Smooth muscle cell (in vitro differentiated cells): ENCODE results near the gene PLS1. TPM values are rescaled to one million over a fixed set of nuclear protein-coding genes. Genes with fewer than 3 reads are reported as not detected.

ENCODE experiments used
- DNase-seq: peaks from one replicate; lab custom pipeline; 2025; ENCODE audit not compliant: unreplicated experiment; lab: John Stamatoyannopoulos, UW
- H2AFZ ChIP-seq: fragments of 200-600 bp; sonication (generic); 2 replicates; pipeline ENCODE4 v1.6.0; 2016; ENCODE audit warnings: antibody characterized with exemption, low read depth, mild to moderate bottlenecking
- H3F3A ChIP-seq: fragments of 200-600 bp; sonication (generic); 2 replicates; pipeline ENCODE4 v1.6.0; 2017; ENCODE audit warnings: antibody characterized with exemption, low read depth
- H3K27ac ChIP-seq: fragments of 200-600 bp; sonication (generic); 2 replicates; pipeline ENCODE4 v1.5.1; 2016; ENCODE audit warnings: low read depth, mild to moderate bottlenecking
- H3K27me3 ChIP-seq: fragments of 200-600 bp; sonication (generic); 2 replicates; pipeline ENCODE4 v1.6.1; 2016; ENCODE audit warnings: low read depth, mild to moderate bottlenecking
- H3K36me3 ChIP-seq: fragments of 200-600 bp; sonication (generic); 2 replicates; pipeline ENCODE4 v1.5.1; 2016; ENCODE audit warnings: low read depth
- H3K4me1 ChIP-seq: fragments of 200-600 bp; sonication (generic); 2 replicates; pipeline ENCODE4 v1.5.1; 2016; ENCODE audit warnings: low read depth
- H3K4me2 ChIP-seq: fragments of 200-600 bp; sonication (generic); 2 replicates; pipeline ENCODE4 v1.6.0; 2016; ENCODE audit warnings: mild to moderate bottlenecking
- H3K4me3 ChIP-seq: fragments of 200-600 bp; sonication (generic); 2 replicates; pipeline ENCODE4 v1.5.1; 2016; ENCODE audit warnings: mild to moderate bottlenecking
- H3K79me2 ChIP-seq: fragments of 200-600 bp; sonication (generic); 2 replicates; pipeline ENCODE4 v1.6.0; 2016; ENCODE audit warnings: low read depth, mild to moderate bottlenecking
- H3K9ac ChIP-seq: fragments of 200-600 bp; sonication (generic); 2 replicates; pipeline ENCODE4 v1.6.0; 2016; ENCODE audit warnings: low read depth
- H3K9me3 ChIP-seq: fragments of 200-600 bp; sonication (generic); replicated peaks from 2 replicates; pipeline ENCODE4 v1.5.1; 2016; ENCODE audit warnings: low read depth
- H4K20me1 ChIP-seq: fragments of 200-600 bp; sonication (generic); 2 replicates; pipeline ENCODE4 v1.6.0; 2016; ENCODE audit warnings: low read depth
- CTCF ChIP-seq: fragments of 200-600 bp; sonication (generic); IDR thresholded peaks from 2 replicates; pipeline ENCODE4 v1.5.1; 2017; ENCODE audit warnings: borderline replicate concordance, mild to moderate bottlenecking, antibody characterized with exemption; ENCODE audit not compliant: insufficient read depth, poor library complexity, severe bottlenecking
- whole genome bisulfite sequencing: methylation state at CpG from one replicate; pipeline ENCODE4 v1.1.7; 2016; ENCODE audit warnings: low lambda C conversion rate; 5-methylcytosine and 5-hydroxymethylcytosine counted together
- polyA plus RNA-seq: library from polyadenylated mRNA; unstranded; fragments of >200 nt; fragmentation: Nextera tagmentation; extraction: Ambion mirVana; gene quantifications from 2 replicates; pipeline ENCODE4 v1.2.1, GENCODE V29; 2016
- total RNA-seq: library from RNA; depleted of rRNA; stranded (reverse); fragments of >200 nt; gene quantifications from 2 replicates; pipeline ENCODE4 v1.2.3, GENCODE V29; 2014

Gene PLS1
- total and polyA plus RNA-seq, 2 experiments from 2014 or later = 1.9 to 3.1 TPM

GRCh38 chr3:142613491-142613890, 17.3 kb downstream of the PLS1 start:
- no peaks in the 10 kb centered on the region for H3K36me3 ChIP-seq
- H2AFZ ChIP-seq = no peak overlapping the region
- H3K27ac ChIP-seq = no peak overlapping the region
- TF ChIP-seq CTCF = no peak
- no peak overlapping the region for H3K9ac ChIP-seq
- no peaks in the 10 kb centered on the region for H3K4me1 ChIP-seq
- no peaks in the 10 kb centered on the region for H3K9me3 ChIP-seq
- no peak overlapping the region for H3K4me2 ChIP-seq
- H3K79me2 ChIP-seq = no peaks in the 10 kb centered on the region
- H3K27me3 ChIP-seq = no peaks in the 10 kb centered on the region
- H3F3A ChIP-seq = no peaks in the 10 kb centered on the region
- H3K4me3 ChIP-seq = no peak overlapping the region
- no peak for DNase-seq
- WGBS = 83% methylated on average over 1 of the region's 1 CpG
- no peaks in the 10 kb centered on the region for H4K20me1 ChIP-seq

- DNase-seq = no peak
- H3K79me2 ChIP-seq = no peaks in the 10 kb centered on the region
- H3K9ac ChIP-seq = no peak overlapping the region
- H4K20me1 ChIP-seq = no peaks in the 10 kb centered on the region
- TF ChIP-seq CTCF = no peak
- 98% methylated on average over 2 of the region's 2 CpGs for WGBS
- no peaks in the 10 kb centered on the region for H3F3A ChIP-seq
- H3K36me3 ChIP-seq = no peaks in the 10 kb centered on the region
- no peak overlapping the region for H3K27ac ChIP-seq
- H3K4me1 ChIP-seq = no peaks in the 10 kb centered on the region
- no peak overlapping the region for H3K4me3 ChIP-seq
- no peaks in the 10 kb centered on the region for H3K9me3 ChIP-seq
- no peaks in the 10 kb centered on the region for H3K27me3 ChIP-seq
- H3K4me2 ChIP-seq = no peak overlapping the region
- no peak overlapping the region for H2AFZ ChIP-seq
These were observed 17.9 kb downstream of the PLS1 start for GRCh38 chr3:142614059-142614626.

GRCh38 chr3:142615171-142615570, 19.0 kb downstream of the PLS1 start:
- H3K27me3 ChIP-seq = no peaks in the 10 kb centered on the region
- TF ChIP-seq CTCF = no peak
- no peak overlapping the region for H3K4me3 ChIP-seq
- no peak overlapping the region for H3K27ac ChIP-seq
- no peak for DNase-seq
- no peaks in the 10 kb centered on the region for H4K20me1 ChIP-seq
- H3K36me3 ChIP-seq = no peaks in the 10 kb centered on the region
- H3K4me1 ChIP-seq = no peaks in the 10 kb centered on the region
- H3K79me2 ChIP-seq = no peaks in the 10 kb centered on the region
- H3K4me2 ChIP-seq = no peak overlapping the region
- 90% methylated on average over 2 of the region's 2 CpGs for WGBS
- H3F3A ChIP-seq = no peaks in the 10 kb centered on the region
- H3K9me3 ChIP-seq = no peaks in the 10 kb centered on the region
- H3K9ac ChIP-seq = no peak overlapping the region
- no peak overlapping the region for H2AFZ ChIP-seq

- Histone ChIP-seq H3K36me3 (no peaks in the 10 kb centered on the region), H3K4me3 (no peak overlapping the region), H3K4me1 (no peaks in the 10 kb centered on the region), H3F3A (no peaks in the 10 kb centered on the region), H2AFZ (no peak overlapping the region), H3K27me3 (no peaks in the 10 kb centered on the region), H3K27ac (no peak overlapping the region), H3K9me3 (no peaks in the 10 kb centered on the region), H3K4me2 (no peak overlapping the region), H4K20me1 (no peaks in the 10 kb centered on the region), H3K79me2 (no peaks in the 10 kb centered on the region), H3K9ac (no peak overlapping the region)
- WGBS = 88% methylated on average over 3 of the region's 3 CpGs
- no peak for TF ChIP-seq CTCF
- no peak for DNase-seq
These were observed 22.8 kb downstream of the PLS1 start for GRCh38 chr3:142618917-142619461.
